ENCODE data around the gene TOP1.

The TOP1 gene

GRCh38 chr20:41004531-41005360 is 23.9 kb upstream of the TOP1 start:
- no peak for DNase-seq

- DNase-seq = peak; percentile 18
These were observed 23.3 kb upstream of the TOP1 start for GRCh38 chr20:41005361-41005729.

- DNase-seq = no peak
These were observed 22.3 kb upstream of the TOP1 start for GRCh38 chr20:41006126-41006935.

- no peak for DNase-seq
These were observed 21.6 kb upstream of the TOP1 start for GRCh38 chr20:41006936-41007474.

GRCh38 chr20:41007481-41007880 is 21.1 kb upstream of the TOP1 start:
- no peak for DNase-seq

- DNase-seq = no peak
These were observed 18.7 kb upstream of the TOP1 start for GRCh38 chr20:41009946-41010345.

GRCh38 chr20:41011551-41012067 is 17.0 kb upstream of the TOP1 start:
- no peak for DNase-seq

GRCh38 chr20:41014561-41015088 is 14.0 kb upstream of the TOP1 start:
- no peak for DNase-seq

GRCh38 chr20:41017448-41018042 is 11.1 kb upstream of the TOP1 start:
- DNase-seq = no peak

GRCh38 chr20:41018153-41018552 is 10.5 kb upstream of the TOP1 start:
- no peak for DNase-seq

- DNase-seq = no peak
These were observed 5.1 kb upstream of the TOP1 start for GRCh38 chr20:41023549-41023948.

- DNase-seq = no peak
These were observed 1.3 kb upstream of the TOP1 start for GRCh38 chr20:41027366-41027765.

GRCh38 chr20:41027872-41028358 is 707 bp upstream of the TOP1 start:
- no peak for DNase-seq

- no peak for DNase-seq
These were observed 704 bp downstream of the TOP1 start for GRCh38 chr20:41029150-41029901.

GRCh38 chr20:41030061-41030460 is 1.4 kb downstream of the TOP1 start:
- no peak for DNase-seq

GRCh38 chr20:41030531-41031242 is 2.1 kb downstream of the TOP1 start:
- DNase-seq = no peak

- DNase-seq = no peak
These were observed 2.6 kb downstream of the TOP1 start for GRCh38 chr20:41031243-41031619.

GRCh38 chr20:41032271-41032670 is 3.6 kb downstream of the TOP1 start:
- no peak for DNase-seq

GRCh38 chr20:41034239-41034638 is 5.6 kb downstream of the TOP1 start:
- no peak for DNase-seq

GRCh38 chr20:41035207-41035606 is 6.6 kb downstream of the TOP1 start:
- no peak for DNase-seq

GRCh38 chr20:41037179-41037578 is 8.6 kb downstream of the TOP1 start:
- no peak for DNase-seq

Measured in GOT3 (cell line).